CD4-positive, CD25-positive, alpha-beta regulatory T cell (primary cell): ENCODE results near the gene CSAD. TPM values are rescaled to one million over a fixed set of nuclear protein-coding genes. Genes with fewer than 3 reads are reported as not detected.

Experiments used
- ATAC-seq, 2 donors: fragments of 150-1000 bp; cut with Tn5 transposase; one replicate each; pipeline ENCODE4 v1.10.0; 2021; ENCODE audit warnings: low read depth in 2 of 2, moderate number of reproducible peaks in 2 of 2, moderate library complexity in 1 of 2
- DNase-seq, 3 donors: peaks; one replicate each; pipeline versions ENCODE4 v3.0.0 to v3.0.0-alpha.2; 2012 to 2022; ENCODE audit warnings: mixed read lengths in 1 of 3
- H3K27ac ChIP-seq: one replicate; pipeline ENCODE4 v1.7.0; 2013; ENCODE audit warnings: mild to moderate bottlenecking, low read length; ENCODE audit not compliant: insufficient read depth, poor library complexity, severe bottlenecking
- H3K27me3 ChIP-seq: one replicate; pipeline ENCODE4 v1.7.0; 2013; ENCODE audit warnings: low read length; ENCODE audit not compliant: control insufficient read depth, insufficient read depth
- H3K36me3 ChIP-seq: one replicate; pipeline ENCODE4 v1.7.0; 2013; ENCODE audit warnings: mild to moderate bottlenecking, low read length, moderate library complexity; ENCODE audit not compliant: control insufficient read depth, insufficient read depth
- H3K4me1 ChIP-seq: 2 replicates; pipeline ENCODE4 v1.7.0; 2013; ENCODE audit warnings: mild to moderate bottlenecking, low read length; ENCODE audit not compliant: insufficient read depth, control insufficient read depth, poor library complexity, severe bottlenecking
- H3K4me3 ChIP-seq: one replicate; pipeline ENCODE4 v1.7.0; 2013; ENCODE audit warnings: low read depth, mild to moderate bottlenecking, low read length, moderate library complexity
- H3K9me3 ChIP-seq, 2 experiments: 1 replicate in 1 of 2; 2 replicates in 1 of 2; pipeline ENCODE4 v1.7.0; 2013; ENCODE audit warnings: low read length in 2 of 2, mild to moderate bottlenecking in 1 of 2, moderate library complexity in 1 of 2; ENCODE audit not compliant: control insufficient read depth in 2 of 2
- H3K27ac Mint-ChIP-seq, 3 donors: one replicate each; pipeline ENCODE4 v1.8.0; 2020 to 2022; ENCODE audit warnings: mild to moderate bottlenecking in 3 of 3, mixed read lengths in 3 of 3, moderate library complexity in 2 of 3
- H3K27me3 Mint-ChIP-seq: one replicate; pipeline ENCODE4 v1.8.0; 2022; ENCODE audit warnings: mild to moderate bottlenecking, mixed read lengths
- H3K36me3 Mint-ChIP-seq: one replicate; pipeline ENCODE4 v1.8.0; 2020; ENCODE audit warnings: mixed read lengths
- H3K4me1 Mint-ChIP-seq, 4 donors: one replicate each; pipeline ENCODE4 v1.8.0; 2020 to 2022; ENCODE audit warnings: mixed read lengths in 4 of 4, mild to moderate bottlenecking in 1 of 4
- H3K4me3 Mint-ChIP-seq, 4 donors: one replicate each; pipeline ENCODE4 v1.8.0; 2020 to 2022; ENCODE audit warnings: mild to moderate bottlenecking in 4 of 4, mixed read lengths in 4 of 4, moderate library complexity in 3 of 4
- H3K9me3 Mint-ChIP-seq, 7 donors: one replicate each; pipeline ENCODE4 v1.8.0; 2020 to 2022; ENCODE audit warnings: mixed read lengths in 7 of 7, mild to moderate bottlenecking in 3 of 7, moderate library complexity in 2 of 7
- polyA plus RNA-seq, 4 donors: library from polyadenylated mRNA; unstranded; fragments of 300-500 nt; fragmentation: Illumina TruSeq; gene quantifications; one replicate each; pipeline ENCODE4 v1.2.3, GENCODE V29; 2021
- total RNA-seq: library from RNA; stranded (reverse); gene quantifications from one replicate; pipeline ENCODE4 v1.2.3, GENCODE V29; 2022

CSAD gene
- total and polyA plus RNA-seq, 5 donors from 2014 or later: 1.2 to 68.0 (median 1.7) TPM

- Histone ChIP-seq H3K4me3 (no peak overlapping the region), H3K27me3 (no peaks in the 10 kb centered on the region), H3K36me3 (no peaks in the 10 kb centered on the region), H3K4me1 (peaks cover 43% of the 10 kb centered on the region), H3K27ac (no peak overlapping the region), H3K9me3 (no peaks in the 10 kb centered on the region)
- Mint-ChIP-seq H3K4me3 (peak overlapping the region; percentile 45 to 89 (median 67)), H3K27ac (peak overlapping the region; percentile 64 to 96 (median 83)), H3K9me3 (no peaks in the 10 kb centered on the region), H3K4me1 (peaks cover 10 to 75% (median 48%) of the 10 kb centered on the region in 4 donors), H3K36me3 (peaks cover 4% of the 10 kb centered on the region), H3K27me3 (no peaks in the 10 kb centered on the region)
- ATAC-seq: no peak
- no peak for DNase-seq
These were observed 45.1 kb upstream of the CSAD start for GRCh38 chr12:53225635-53226424.

GRCh38 chr12:53224897-53225634, 44.3 kb upstream of the CSAD start:
- H3K9me3 ChIP-seq: no peaks in the 10 kb centered on the region
- Mint-ChIP-seq H3K4me3 (peak overlapping the region; percentile 50 to 89 (median 68)), H3K9me3 (no peaks in the 10 kb centered on the region), H3K27me3 (no peaks in the 10 kb centered on the region), H3K27ac (peak overlapping the region; percentile 64 to 96 (median 83)), H3K4me1 (peaks cover 10 to 78% (median 47%) of the 10 kb centered on the region in 4 donors), H3K36me3 (peaks cover 4% of the 10 kb centered on the region)
- H3K4me1 ChIP-seq: peaks cover 38% of the 10 kb centered on the region
- no peaks in the 10 kb centered on the region for H3K27me3 ChIP-seq
- no peak overlapping the region for H3K4me3 ChIP-seq
- ATAC-seq (no peak), DNase-seq (no peak)
- peak overlapping the region; percentile 93 for H3K27ac ChIP-seq
- H3K36me3 ChIP-seq: no peaks in the 10 kb centered on the region

GRCh38 chr12:53224061-53224896, 43.6 kb upstream of the CSAD start:
- peaks cover 39% of the 10 kb centered on the region for H3K4me1 ChIP-seq
- Mint-ChIP-seq H3K4me1 (peaks cover 10 to 75% (median 44%) of the 10 kb centered on the region in 4 donors), H3K27ac (peak overlapping the region; percentile 64 to 96 (median 89)), H3K36me3 (peaks cover 4% of the 10 kb centered on the region), H3K27me3 (no peaks in the 10 kb centered on the region), H3K4me3 (peak overlapping the region; percentile 76 to 92 (median 83)), H3K9me3 (no peaks in the 10 kb centered on the region)
- H3K36me3 ChIP-seq: no peaks in the 10 kb centered on the region
- peak overlapping the region; percentile 93 for H3K27ac ChIP-seq
- no peak for DNase-seq
- ATAC-seq: no peak
- no peaks in the 10 kb centered on the region for H3K9me3 ChIP-seq
- no peaks in the 10 kb centered on the region for H3K27me3 ChIP-seq
- peak overlapping the region; percentile 37 for H3K4me3 ChIP-seq

- Histone ChIP-seq H3K4me3 (peak overlapping the region; percentile 37), H3K4me1 (peaks cover 46% of the 10 kb centered on the region), H3K9me3 (no peaks in the 10 kb centered on the region), H3K27me3 (no peaks in the 10 kb centered on the region), H3K36me3 (no peaks in the 10 kb centered on the region), H3K27ac (peak overlapping the region; percentile 93)
- Mint-ChIP-seq H3K4me3 (peak overlapping the region; percentile 83 to 92 (median 84)), H3K27ac (peak overlapping the region; percentile 64 to 96 (median 92)), H3K36me3 (peaks cover 4% of the 10 kb centered on the region), H3K4me1 (peaks cover 10 to 74% (median 46%) of the 10 kb centered on the region in 4 donors), H3K27me3 (no peaks in the 10 kb centered on the region), H3K9me3 (no peaks in the 10 kb centered on the region)
- peak in 1 of 3 donors; percentile 59 for DNase-seq
- ATAC-seq: no peak
These were observed 42.8 kb upstream of the CSAD start for GRCh38 chr12:53223389-53224060.

- Mint-ChIP-seq H3K4me1 (peaks cover 10 to 74% (median 48%) of the 10 kb centered on the region in 4 donors), H3K27ac (peak overlapping the region; percentile 64 to 92 (median 79)), H3K9me3 (no peaks in the 10 kb centered on the region), H3K4me3 (peak overlapping the region; percentile 83 to 87 (median 84)), H3K36me3 (peaks cover 4% of the 10 kb centered on the region), H3K27me3 (no peaks in the 10 kb centered on the region)
- Histone ChIP-seq H3K4me3 (peak overlapping the region; percentile 31), H3K27ac (peak overlapping the region; percentile 93), H3K9me3 (no peaks in the 10 kb centered on the region), H3K36me3 (no peaks in the 10 kb centered on the region), H3K4me1 (peaks cover 52% of the 10 kb centered on the region), H3K27me3 (no peaks in the 10 kb centered on the region)
- no peak for ATAC-seq
- no peak for DNase-seq
These were observed 42.1 kb upstream of the CSAD start for GRCh38 chr12:53222806-53223261.

- Histone ChIP-seq H3K9me3 (no peaks in the 10 kb centered on the region), H3K4me1 (peaks cover 58% of the 10 kb centered on the region), H3K27me3 (no peaks in the 10 kb centered on the region), H3K27ac (peak overlapping the region; percentile 93), H3K4me3 (peak overlapping the region; percentile 57), H3K36me3 (no peaks in the 10 kb centered on the region)
- H3K4me1 Mint-ChIP-seq: peaks cover 10 to 78% (median 53%) of the 10 kb centered on the region in 4 donors
- DNase-seq (peak in 1 of 3 donors; percentile 46), ATAC-seq (no peak)
- peak overlapping the region; percentile 83 to 87 (median 84) for H3K4me3 Mint-ChIP-seq
- H3K27me3 Mint-ChIP-seq: no peaks in the 10 kb centered on the region
- H3K36me3 Mint-ChIP-seq: peaks cover 4% of the 10 kb centered on the region
- no peaks in the 10 kb centered on the region for H3K9me3 Mint-ChIP-seq
- peak overlapping the region; percentile 72 to 95 (median 92) for H3K27ac Mint-ChIP-seq
These were observed 41.5 kb upstream of the CSAD start for GRCh38 chr12:53222170-53222721.
